Keratinocyte (primary cell): ENCODE measurements around the gene TIAM2. TPM values are rescaled to one million over a fixed set of nuclear protein-coding genes. Genes with fewer than 3 reads are reported as not detected.

Source experiments
- DNase-seq: peaks from one replicate; pipeline ENCODE4 v3.0.0-alpha.2; 2011; ENCODE audit warnings: low read depth, missing footprints, low spot score
- FAIRE-seq: peaks from 2 replicates; lab custom pipeline; 2011; peaks lifted over from hg19 to GRCh38; lab: Jason Lieb, UNC
- H2AFZ ChIP-seq: 2 replicates; pipeline ENCODE4 v1.6.0; 2012; ENCODE audit warnings: low read length, control low read depth, inconsistent platforms; ENCODE audit not compliant: control insufficient read depth
- H3K27ac ChIP-seq: 2 replicates; pipeline ENCODE4 v1.5.1; 2011; ENCODE audit warnings: low read length; ENCODE audit not compliant: control insufficient read depth, insufficient read depth
- H3K27me3 ChIP-seq: 3 replicates; pipeline ENCODE4 v1.6.0; 2011; ENCODE audit warnings: low read length; ENCODE audit not compliant: control insufficient read depth, insufficient read depth; ENCODE audit errors: extremely low read depth
- H3K36me3 ChIP-seq, 2 experiments: 2 replicates in 1 of 2; 3 replicates in 1 of 2; pipeline ENCODE4 v1.5.1; 2011; ENCODE audit warnings: low read length in 2 of 2, mild to moderate bottlenecking in 1 of 2; ENCODE audit not compliant: control insufficient read depth in 2 of 2, insufficient read depth in 2 of 2; ENCODE audit errors: extremely low read depth in 1 of 2
- H3K4me1 ChIP-seq: 3 replicates; pipeline ENCODE4 v1.5.1; 2011; ENCODE audit warnings: low read length; ENCODE audit not compliant: control insufficient read depth, insufficient read depth; ENCODE audit errors: extremely low read depth
- H3K4me2 ChIP-seq: 3 replicates; pipeline ENCODE4 v1.6.0; 2011; ENCODE audit warnings: low read depth, low read length; ENCODE audit not compliant: control insufficient read depth, insufficient read depth; ENCODE audit errors: extremely low read depth
- H3K4me3 ChIP-seq, 3 experiments: fragments of 200-600 bp in 1 of 3; sonication (generic) in 1 of 3; 2 replicates in 2 of 3; 3 replicates in 1 of 3; pipeline ENCODE4 v1.5.1; 2011 to 2016; ENCODE audit warnings: low read length in 3 of 3, mild to moderate bottlenecking in 3 of 3, control low read depth in 2 of 3, inconsistent platforms in 1 of 3, low read depth in 1 of 3, mixed read lengths in 1 of 3, mixed run types in 1 of 3, moderate library complexity in 1 of 3; ENCODE audit not compliant: control insufficient read depth in 2 of 3, insufficient read depth in 2 of 3; ENCODE audit errors: extremely low read depth in 1 of 3
- H3K79me2 ChIP-seq: 2 replicates; pipeline ENCODE4 v1.6.0; 2012; ENCODE audit warnings: low read length; ENCODE audit not compliant: control insufficient read depth, insufficient read depth
- H3K9ac ChIP-seq: 3 replicates; pipeline ENCODE4 v1.6.0; 2011; ENCODE audit warnings: low read length; ENCODE audit not compliant: control insufficient read depth, insufficient read depth; ENCODE audit errors: extremely low read depth
- H3K9me1 ChIP-seq: 3 replicates; pipeline ENCODE4 v1.6.0; 2011; ENCODE audit warnings: low read length; ENCODE audit not compliant: control insufficient read depth, insufficient read depth; ENCODE audit errors: extremely low read depth
- H3K9me3 ChIP-seq: 2 replicates; pipeline ENCODE4 v1.5.1; 2012; ENCODE audit warnings: low read depth, low read length; ENCODE audit not compliant: control insufficient read depth
- H4K20me1 ChIP-seq: 3 replicates; pipeline ENCODE4 v1.6.0; 2011; ENCODE audit warnings: low read length; ENCODE audit not compliant: control insufficient read depth, insufficient read depth; ENCODE audit errors: extremely low read depth
- EZH2 ChIP-seq: IDR thresholded peaks from one replicate; pipeline ENCODE4 v1.6.1; 2012; ENCODE audit warnings: inconsistent platforms, mild to moderate bottlenecking, low read length, moderate library complexity
- dilution Hi-C: fragments of 300-500 bp; cut with MboI; formaldehyde crosslinking; loops from one replicate; pipeline ENCODE4 v1.7.0; 2020; ENCODE audit warnings: low sequenced_read_pairs; ENCODE audit not compliant: extremely low pct_ligation_motif_present
- polyA plus RNA-seq, 5 experiments: library from polyadenylated mRNA; depleted of rRNA in 3 of 5; stranded (reverse) in 3 of 5; stranded (forward) in 1 of 5; unstranded in 1 of 5; fragments of >200 nt; gene quantifications; 1 replicate in 1 of 5; 2 replicates in 3 of 5; 3 replicates in 1 of 5; pipeline versions ENCODE4 v1.2.1 to v1.2.3, GENCODE V29; 2011 to 2012; ENCODE audit warnings: missing spikeins in 2 of 5, low read depth in 1 of 5, low replicate concordance in 1 of 5
- TF ChIP-seq, protein P1 (sequence below), 3 experiments: IDR thresholded peaks in 1 of 3; conservative IDR thresholded peaks in 1 of 3; optimal IDR thresholded peaks in 1 of 3; 2 replicates in 2 of 3; 3 replicates in 1 of 3; pipeline versions ENCODE3 to v1.5.1; 2011; ENCODE audit warnings: low read length in 3 of 3, mild to moderate bottlenecking in 3 of 3, moderate library complexity in 2 of 3, control low read depth in 1 of 3, inconsistent platforms in 1 of 3; ENCODE audit not compliant: insufficient read depth in 2 of 3; ENCODE audit errors: extremely low read depth in 1 of 3

Gene TIAM2
- polyA plus RNA-seq, 1 donor (not counting 4 experiments of a cell fraction or from before 2014, with no cell fraction given): 4.0 TPM

DNA sequence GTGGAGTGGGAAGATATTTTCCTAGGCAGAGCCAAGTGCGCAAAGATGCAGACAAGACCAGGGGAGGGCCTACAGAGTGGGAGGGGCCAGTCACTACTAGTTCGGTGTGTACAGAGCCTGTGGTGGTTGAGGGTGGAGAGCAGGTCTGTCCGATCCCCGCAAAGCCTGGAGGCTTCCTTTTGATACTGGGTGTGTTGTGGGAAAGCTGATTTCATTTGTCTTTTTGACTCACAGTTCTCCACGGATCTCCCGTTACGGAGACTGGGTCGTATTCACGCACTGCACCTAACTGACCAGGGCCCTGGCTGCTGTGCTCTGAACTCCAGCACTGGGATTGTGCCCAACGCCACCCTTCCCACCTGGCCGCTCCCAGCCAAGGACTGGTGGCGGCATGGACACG, 1.4 kb upstream of the TIAM2 start:
- Histone ChIP-seq H3K9me3 (no peaks in the 10 kb centered on the region), H3K9me1 (no peaks in the 10 kb centered on the region), H2AFZ (no peak overlapping the region), H3K4me1 (peaks cover 7% of the 10 kb centered on the region), H3K27me3 (peaks cover 7% of the 10 kb centered on the region), H4K20me1 (no peaks in the 10 kb centered on the region), H3K36me3 (no peaks in the 10 kb centered on the region), H3K4me3 (no peak overlapping the region), H3K79me2 (no peaks in the 10 kb centered on the region), H3K9ac (no peak overlapping the region), H3K4me2 (no peak overlapping the region), H3K27ac (no peak overlapping the region)
- dilution Hi-C loops: no loop called here
- DNase-seq (no peak), FAIRE-seq (no peak)
- TF ChIP-seq, protein P1, sequence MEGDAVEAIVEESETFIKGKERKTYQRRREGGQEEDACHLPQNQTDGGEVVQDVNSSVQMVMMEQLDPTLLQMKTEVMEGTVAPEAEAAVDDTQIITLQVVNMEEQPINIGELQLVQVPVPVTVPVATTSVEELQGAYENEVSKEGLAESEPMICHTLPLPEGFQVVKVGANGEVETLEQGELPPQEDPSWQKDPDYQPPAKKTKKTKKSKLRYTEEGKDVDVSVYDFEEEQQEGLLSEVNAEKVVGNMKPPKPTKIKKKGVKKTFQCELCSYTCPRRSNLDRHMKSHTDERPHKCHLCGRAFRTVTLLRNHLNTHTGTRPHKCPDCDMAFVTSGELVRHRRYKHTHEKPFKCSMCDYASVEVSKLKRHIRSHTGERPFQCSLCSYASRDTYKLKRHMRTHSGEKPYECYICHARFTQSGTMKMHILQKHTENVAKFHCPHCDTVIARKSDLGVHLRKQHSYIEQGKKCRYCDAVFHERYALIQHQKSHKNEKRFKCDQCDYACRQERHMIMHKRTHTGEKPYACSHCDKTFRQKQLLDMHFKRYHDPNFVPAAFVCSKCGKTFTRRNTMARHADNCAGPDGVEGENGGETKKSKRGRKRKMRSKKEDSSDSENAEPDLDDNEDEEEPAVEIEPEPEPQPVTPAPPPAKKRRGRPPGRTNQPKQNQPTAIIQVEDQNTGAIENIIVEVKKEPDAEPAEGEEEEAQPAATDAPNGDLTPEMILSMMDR (optimal IDR thresholded peaks at IDR 0.05 in 1 of 3, IDR thresholded peaks at IDR 0.05 in 1 of 3, conservative IDR thresholded peaks at IDR 0.05 in 1 of 3; ENCODE audit: extremely low read depth in 1 of 3, insufficient read depth in 2 of 3, low read length in 3 of 3): no peak
- no peak for TF ChIP-seq EZH2

DNA sequence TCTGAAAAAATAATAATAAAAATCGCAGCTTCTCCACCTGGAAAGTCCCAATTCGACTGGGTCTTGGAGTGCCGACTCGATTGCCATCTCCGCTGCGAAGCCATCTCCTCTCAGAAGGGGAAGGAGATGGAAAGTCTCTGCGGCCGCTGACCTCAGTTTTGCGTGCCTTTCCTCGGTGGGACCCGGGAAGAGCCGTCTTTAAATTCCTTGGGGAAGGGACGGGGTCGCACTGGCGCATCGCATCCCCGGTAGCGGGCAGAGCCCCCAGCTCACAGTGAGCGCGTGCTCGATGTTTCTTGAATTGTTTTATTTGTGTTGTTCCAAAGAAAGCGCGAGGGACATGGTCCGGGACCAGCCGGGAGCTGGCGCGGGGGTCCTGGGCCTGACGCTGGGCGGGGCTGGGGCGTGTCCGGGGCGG, 270 bp upstream of the TIAM2 start:
- dilution Hi-C loops: no loop called here
- FAIRE-seq (no peak), DNase-seq (no peak)
- H3K4me1 ChIP-seq: peaks cover 7% of the 10 kb centered on the region
- H3K27me3 ChIP-seq: peaks cover 7% of the 10 kb centered on the region
- H3K9me3 ChIP-seq: no peaks in the 10 kb centered on the region
- TF ChIP-seq EZH2: no peak
- TF ChIP-seq, protein P1 (optimal IDR thresholded peaks at IDR 0.05 in 1 of 3, IDR thresholded peaks at IDR 0.05 in 1 of 3, conservative IDR thresholded peaks at IDR 0.05 in 1 of 3; ENCODE audit: extremely low read depth in 1 of 3, insufficient read depth in 2 of 3, low read length in 3 of 3): no peak
- H3K9me1 ChIP-seq: no peaks in the 10 kb centered on the region
- no peaks in the 10 kb centered on the region for H3K79me2 ChIP-seq
- H3K4me3 ChIP-seq: no peak overlapping the region
- no peak overlapping the region for H3K4me2 ChIP-seq
- H3K36me3 ChIP-seq: no peaks in the 10 kb centered on the region
- no peak overlapping the region for H3K27ac ChIP-seq
- no peak overlapping the region for H2AFZ ChIP-seq
- no peaks in the 10 kb centered on the region for H4K20me1 ChIP-seq
- H3K9ac ChIP-seq: no peak overlapping the region
